HG03103 (cell line): ENCODE measurements around the gene SKIL.

ENCODE experiments used
- ATAC-seq: cut with Tn5 transposase; IDR thresholded peaks from one replicate; pipeline ENCODE4 v1.9.1; 2021; ENCODE audit warnings: low read depth; ENCODE audit not compliant: unreplicated experiment

SKIL gene

GRCh38 chr3:170436697-170437096 is 79.2 kb downstream of the SKIL start:
- ATAC-seq = no peak

DNA sequence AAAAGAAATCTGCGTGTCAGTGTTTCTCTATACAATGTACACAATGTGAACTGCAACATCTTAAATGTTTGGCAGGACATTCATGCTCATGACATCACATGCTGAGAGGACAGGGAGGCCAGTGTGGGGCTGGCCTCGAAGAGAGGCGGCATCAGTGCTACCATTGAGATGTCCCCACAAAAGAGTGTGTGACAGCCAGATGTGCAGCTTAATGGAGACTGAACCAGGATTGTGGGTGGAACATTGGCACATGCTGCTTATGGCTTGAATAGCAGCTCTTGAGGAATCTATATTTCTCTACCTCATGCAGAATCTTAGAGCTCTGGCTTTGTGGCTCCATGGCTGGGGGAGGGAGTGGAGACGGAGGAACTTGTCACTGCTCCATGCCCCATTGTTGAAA is 79.7 kb downstream of the SKIL start:
- ATAC-seq = no peak

DNA sequence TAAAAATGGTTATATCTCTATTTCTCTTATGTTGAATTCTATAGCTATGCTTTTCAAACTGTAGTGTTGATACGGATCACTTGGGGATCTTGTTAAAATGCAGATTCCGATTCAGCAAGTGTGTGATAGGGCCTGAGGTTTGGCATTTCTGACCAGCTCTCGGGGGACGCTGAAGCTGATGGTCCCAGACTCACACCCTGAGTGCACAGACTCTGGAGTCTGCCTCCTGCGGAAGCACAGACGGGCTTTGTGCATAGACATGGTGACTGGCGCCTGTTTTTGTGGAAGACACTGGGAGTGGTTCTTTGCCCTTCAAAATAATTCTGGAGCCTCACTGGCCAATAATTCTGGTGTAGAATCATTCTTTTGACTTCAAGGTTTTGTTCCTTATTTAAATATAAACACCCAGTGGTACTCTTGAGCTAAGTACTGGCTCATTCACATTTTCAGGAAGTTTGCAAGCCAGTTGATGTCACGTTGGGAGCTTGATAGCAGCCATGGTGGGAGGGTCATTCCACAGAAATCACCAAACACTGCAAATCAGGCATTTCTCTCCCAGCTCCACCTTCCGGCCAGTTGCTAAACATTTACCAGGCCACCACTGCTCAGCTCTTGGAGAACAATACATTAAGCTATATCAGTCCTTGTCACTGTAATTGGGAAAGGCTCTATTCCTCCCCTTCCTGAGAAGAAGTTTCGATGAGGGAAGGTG is 80.3 kb downstream of the SKIL start:
- no peak for ATAC-seq

- ATAC-seq = no peak
Observed at GRCh38 chr3:170438836-170439235, 81.3 kb downstream of the SKIL start.

- no peak for ATAC-seq
Observed at GRCh38 chr3:170440344-170440743, 82.8 kb downstream of the SKIL start.

GRCh38 chr3:170441412-170441811 is 83.9 kb downstream of the SKIL start:
- ATAC-seq = no peak

- no peak for ATAC-seq
Observed at GRCh38 chr3:170442947-170443346, 85.4 kb downstream of the SKIL start.

DNA sequence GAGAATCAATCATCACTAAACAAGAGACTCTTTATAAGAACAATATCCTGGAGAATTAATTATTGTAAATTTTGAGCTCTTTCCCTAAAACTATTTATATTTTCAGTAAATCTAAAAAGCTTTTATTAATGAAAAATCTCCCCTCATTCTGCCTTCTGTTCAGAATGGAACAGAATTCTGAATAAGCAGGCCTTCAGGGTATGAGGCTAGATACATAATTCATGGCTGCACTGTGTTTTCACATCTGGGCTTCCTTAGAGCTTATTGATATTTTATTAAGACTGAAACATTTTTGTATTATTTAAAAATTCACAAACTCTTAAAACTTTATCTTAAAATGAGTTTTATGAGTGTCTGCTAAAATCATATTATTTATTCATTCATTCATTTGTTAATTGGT is 85.9 kb downstream of the SKIL start:
- no peak for ATAC-seq
